HG03442 (cell line): ENCODE measurements around the gene PCSK5.
A peak's percentile ranks its signal among the peaks of the same experiment; 100 is the strongest.

ENCODE experiments used
- ATAC-seq: cut with Tn5 transposase; IDR thresholded peaks from one replicate; pipeline ENCODE4 v1.9.1; 2021; ENCODE audit warnings: mild to moderate bottlenecking, moderate library complexity; ENCODE audit not compliant: unreplicated experiment

The PCSK5 gene

GRCh38 chr9:75998096-75998780, 107.8 kb downstream of the PCSK5 start:
- ATAC-seq: no peak

- ATAC-seq: no peak
Observed at GRCh38 chr9:76001459-76001858, 111.0 kb downstream of the PCSK5 start.

- ATAC-seq: no peak
Observed at GRCh38 chr9:76003041-76003440, 112.6 kb downstream of the PCSK5 start.

GRCh38 chr9:76004526-76004925, 114.1 kb downstream of the PCSK5 start:
- peak; percentile 96 for ATAC-seq

- no peak for ATAC-seq
Observed at GRCh38 chr9:76007935-76008334, 117.5 kb downstream of the PCSK5 start.

- ATAC-seq: no peak
Observed at GRCh38 chr9:76013809-76014208, 123.3 kb downstream of the PCSK5 start.

GRCh38 chr9:76018235-76018634, 127.8 kb downstream of the PCSK5 start:
- no peak for ATAC-seq

GRCh38 chr9:76018761-76019160, 128.3 kb downstream of the PCSK5 start:
- ATAC-seq: no peak

- no peak for ATAC-seq
Observed at GRCh38 chr9:76020652-76021051, 130.2 kb downstream of the PCSK5 start.

GRCh38 chr9:76022317-76022716, 131.8 kb downstream of the PCSK5 start:
- ATAC-seq: no peak

GRCh38 chr9:76023715-76024195, 133.3 kb downstream of the PCSK5 start:
- ATAC-seq: no peak

GRCh38 chr9:76025286-76025685, 134.8 kb downstream of the PCSK5 start:
- no peak for ATAC-seq

- no peak for ATAC-seq
Observed at GRCh38 chr9:76026796-76027195, 136.3 kb downstream of the PCSK5 start.

GRCh38 chr9:76027416-76027815, 136.9 kb downstream of the PCSK5 start:
- no peak for ATAC-seq

GRCh38 chr9:76027861-76028260, 137.4 kb downstream of the PCSK5 start:
- ATAC-seq: no peak

- no peak for ATAC-seq
Observed at GRCh38 chr9:76032038-76032796, 141.7 kb downstream of the PCSK5 start.

GRCh38 chr9:76032797-76033373, 142.4 kb downstream of the PCSK5 start:
- ATAC-seq: no peak

GRCh38 chr9:76034049-76034448, 143.6 kb downstream of the PCSK5 start:
- ATAC-seq: no peak

GRCh38 chr9:76036762-76037161, 146.3 kb downstream of the PCSK5 start:
- no peak for ATAC-seq

- ATAC-seq: no peak
Observed at GRCh38 chr9:76037587-76038225, 147.2 kb downstream of the PCSK5 start.

GRCh38 chr9:76038431-76038830, 148.0 kb downstream of the PCSK5 start:
- ATAC-seq: no peak
